ENCODE measurements around the gene GATB.

DNA sequence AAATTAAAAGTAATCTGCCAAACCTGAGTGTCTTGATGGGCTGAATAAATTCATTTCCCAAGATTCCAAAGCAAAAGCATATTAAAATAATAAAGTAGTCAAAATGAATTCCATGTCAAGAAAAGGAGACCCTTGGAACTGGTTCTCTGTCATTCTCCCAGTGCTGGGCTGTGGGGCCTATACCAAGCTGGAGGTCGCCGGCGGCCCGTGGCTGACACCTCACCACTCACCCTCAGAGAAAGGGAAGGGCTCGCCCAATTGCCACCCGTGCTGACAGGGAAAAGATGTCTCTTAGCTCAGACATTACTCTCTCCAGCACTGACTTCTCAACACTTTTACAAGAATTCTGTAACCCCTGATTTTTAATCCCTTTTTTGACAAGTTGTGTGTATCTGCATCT is 51.7 kb downstream of the GATB start:
- no peak for TF ChIP-seq POLR2A (IDR thresholded peaks at IDR 0.05; ENCODE audit: low read depth, low read length)
- TF ChIP-seq POLR2AphosphoS5 (IDR thresholded peaks at IDR 0.05; ENCODE audit: low read depth, low read length) = no peak
- TF ChIP-seq SPI1 (IDR thresholded peaks at IDR 0.05; ENCODE audit: low read depth, low read length) = no peak
- no peak for TF ChIP-seq PAX5 (IDR thresholded peaks at IDR 0.05; ENCODE audit: insufficient read depth, low read length, severe bottlenecking)
